ENCODE measurements around the gene KCNJ12. TPM values are rescaled to one million over a fixed set of nuclear protein-coding genes. Genes with fewer than 3 reads are reported as not detected.

Gene KCNJ12
- total RNA-seq, 1 experiment from 2014 or later, result not detected

DNA sequence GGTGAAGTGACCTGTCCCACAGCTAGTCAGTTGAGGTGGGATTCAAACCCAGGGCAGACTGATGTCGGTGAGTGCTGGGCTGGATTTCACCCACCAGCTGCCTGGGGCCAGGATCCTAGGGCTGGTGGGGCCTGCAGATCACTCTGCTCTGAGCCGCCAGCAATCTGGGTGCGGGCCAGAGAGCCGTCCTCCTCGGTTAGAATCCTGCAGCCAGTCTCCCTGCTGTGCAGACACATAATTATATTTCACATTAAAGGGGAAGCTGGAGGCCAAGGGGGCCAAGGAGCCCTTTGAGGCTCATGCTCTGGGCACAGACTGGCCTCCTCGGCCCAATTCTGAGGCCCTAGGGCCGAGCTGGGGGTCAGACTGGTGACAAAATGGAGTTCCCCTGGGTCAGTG is 996 bp upstream of the KCNJ12 start:
- no peaks in the 10 kb centered on the region for H3K9me3 Mint-ChIP-seq (ENCODE audit: unreplicated experiment)
- H3K4me3 Mint-ChIP-seq (ENCODE audit: unreplicated experiment), result no peak overlapping the region
- H3K27me3 Mint-ChIP-seq (ENCODE audit: insufficient read depth, unreplicated experiment), result no peaks in the 10 kb centered on the region
- intact Hi-C loops (cut with micrococcal nuclease), result no loop called here
- no peaks in the 10 kb centered on the region for H3K4me1 Mint-ChIP-seq (ENCODE audit: insufficient read depth, unreplicated experiment)
- no TSS peak for BruUV-seq (replicated peaks)
- H3K36me3 Mint-ChIP-seq (ENCODE audit: insufficient read depth, unreplicated experiment), result no peaks in the 10 kb centered on the region
- CTCF ChIA-PET, result interaction anchor here (1.1 kb wide), 1 partner anchor 10 kb away, joined by 3 read pairs; no protein-coding TSS in a partner anchor
- POLR2A ChIA-PET, result no interaction called here
- H3K27ac Mint-ChIP-seq (ENCODE audit: low read depth, unreplicated experiment), result no peak overlapping the region
- DNase-seq (ENCODE audit: unreplicated experiment), result no peak
- TF ChIP-seq, protein P1, sequence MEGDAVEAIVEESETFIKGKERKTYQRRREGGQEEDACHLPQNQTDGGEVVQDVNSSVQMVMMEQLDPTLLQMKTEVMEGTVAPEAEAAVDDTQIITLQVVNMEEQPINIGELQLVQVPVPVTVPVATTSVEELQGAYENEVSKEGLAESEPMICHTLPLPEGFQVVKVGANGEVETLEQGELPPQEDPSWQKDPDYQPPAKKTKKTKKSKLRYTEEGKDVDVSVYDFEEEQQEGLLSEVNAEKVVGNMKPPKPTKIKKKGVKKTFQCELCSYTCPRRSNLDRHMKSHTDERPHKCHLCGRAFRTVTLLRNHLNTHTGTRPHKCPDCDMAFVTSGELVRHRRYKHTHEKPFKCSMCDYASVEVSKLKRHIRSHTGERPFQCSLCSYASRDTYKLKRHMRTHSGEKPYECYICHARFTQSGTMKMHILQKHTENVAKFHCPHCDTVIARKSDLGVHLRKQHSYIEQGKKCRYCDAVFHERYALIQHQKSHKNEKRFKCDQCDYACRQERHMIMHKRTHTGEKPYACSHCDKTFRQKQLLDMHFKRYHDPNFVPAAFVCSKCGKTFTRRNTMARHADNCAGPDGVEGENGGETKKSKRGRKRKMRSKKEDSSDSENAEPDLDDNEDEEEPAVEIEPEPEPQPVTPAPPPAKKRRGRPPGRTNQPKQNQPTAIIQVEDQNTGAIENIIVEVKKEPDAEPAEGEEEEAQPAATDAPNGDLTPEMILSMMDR (IDR thresholded peaks at IDR 0.05; ENCODE audit: unreplicated experiment), result no peak

DNA sequence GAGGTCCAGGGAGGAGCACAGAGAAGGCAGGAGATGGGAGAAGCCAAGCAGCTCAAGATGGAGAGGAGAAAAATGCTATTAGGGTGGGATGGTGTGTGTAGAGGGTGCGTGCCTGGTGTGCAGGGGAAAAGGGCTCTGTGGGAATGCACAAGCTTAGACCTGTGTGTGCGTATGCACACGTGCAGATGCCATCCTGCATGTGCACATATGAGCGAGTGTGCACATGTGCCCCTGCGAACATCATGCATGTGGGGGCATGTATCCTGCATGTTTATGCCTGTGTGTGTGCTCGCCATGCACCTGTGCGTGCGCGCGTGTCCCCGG is 438 bp upstream of the KCNJ12 start:
- H3K27ac Mint-ChIP-seq (ENCODE audit: low read depth, unreplicated experiment), result no peak overlapping the region
- no TSS peak for BruUV-seq (replicated peaks)

DNA sequence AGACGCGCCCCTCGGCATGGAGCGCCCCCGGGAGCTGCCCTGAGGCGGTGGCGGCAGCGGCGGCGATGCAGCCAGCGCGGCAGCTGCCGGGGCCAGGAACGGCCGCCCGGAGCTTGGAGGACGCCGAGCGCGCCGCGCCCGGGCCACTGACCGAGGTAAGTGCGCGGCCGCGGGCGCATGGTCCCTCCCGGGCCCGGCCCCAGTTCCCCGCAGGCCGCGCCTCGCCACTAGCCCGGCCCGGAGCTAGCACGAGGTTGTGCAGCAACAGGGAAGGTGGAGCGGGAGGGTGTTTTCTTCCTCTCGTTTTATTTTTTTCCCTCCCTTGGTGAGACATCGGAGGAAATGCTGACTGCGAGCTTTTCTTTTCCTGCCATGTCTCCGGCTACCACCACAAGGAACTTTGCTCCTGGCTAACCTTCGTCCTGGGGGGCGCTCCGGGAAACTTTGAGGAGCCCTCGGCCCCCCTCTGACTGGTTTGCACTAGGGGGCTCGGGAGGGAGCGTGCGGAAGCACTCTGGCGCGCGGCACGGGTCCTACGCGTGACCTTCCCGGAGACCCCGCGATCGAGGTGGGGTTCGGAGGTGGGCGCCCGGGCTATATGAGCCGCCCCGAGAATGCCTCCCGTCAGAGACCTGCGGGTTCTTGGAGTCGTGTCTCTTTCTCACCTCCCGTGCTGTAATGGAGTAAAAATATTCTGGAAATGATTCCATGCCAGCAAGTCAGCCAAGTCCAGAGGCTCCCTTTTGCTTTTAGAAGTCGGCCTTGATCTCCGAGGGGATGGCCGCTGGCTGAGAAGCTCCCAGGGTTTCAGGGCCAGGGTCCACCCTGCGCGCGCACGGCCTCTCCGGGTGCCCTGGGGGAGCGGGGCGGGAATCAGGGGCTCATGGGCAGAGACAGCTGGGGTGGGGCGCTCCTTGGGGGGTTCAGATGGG is 868 bp downstream of the KCNJ12 start:
- Mint-ChIP-seq H3K36me3 (ENCODE audit: insufficient read depth, unreplicated experiment) (no peaks in the 10 kb centered on the region), H3K4me1 (ENCODE audit: insufficient read depth, unreplicated experiment) (no peaks in the 10 kb centered on the region), H3K27ac (ENCODE audit: low read depth, unreplicated experiment) (no peak overlapping the region), H3K9me3 (ENCODE audit: unreplicated experiment) (no peaks in the 10 kb centered on the region), H3K4me3 (ENCODE audit: unreplicated experiment) (no peak overlapping the region), H3K27me3 (ENCODE audit: insufficient read depth, unreplicated experiment) (no peaks in the 10 kb centered on the region)
- ChIA-PET CTCF (no interaction called here), POLR2A (no interaction called here)
- no peak for DNase-seq (ENCODE audit: unreplicated experiment)
- TF ChIP-seq, protein P1 (IDR thresholded peaks at IDR 0.05; ENCODE audit: unreplicated experiment), result no peak
- BruUV-seq (replicated peaks), result no TSS peak
- intact Hi-C loops (cut with micrococcal nuclease), result no loop called here

More for the DNA sequence above, 438 bp upstream of the KCNJ12 start:
- Mint-ChIP-seq H3K4me1 (ENCODE audit: insufficient read depth, unreplicated experiment) (no peaks in the 10 kb centered on the region), H3K27me3 (ENCODE audit: insufficient read depth, unreplicated experiment) (no peaks in the 10 kb centered on the region), H3K9me3 (ENCODE audit: unreplicated experiment) (no peaks in the 10 kb centered on the region), H3K36me3 (ENCODE audit: insufficient read depth, unreplicated experiment) (no peaks in the 10 kb centered on the region), H3K4me3 (ENCODE audit: unreplicated experiment) (no peak overlapping the region)
- DNase-seq (ENCODE audit: unreplicated experiment), result no peak
- ChIA-PET POLR2A (no interaction called here), CTCF (interaction anchor here (1.1 kb wide), 1 partner anchor 10 kb away, joined by 3 read pairs; no protein-coding TSS in a partner anchor)
- TF ChIP-seq, protein P1 (IDR thresholded peaks at IDR 0.05; ENCODE audit: unreplicated experiment), result no peak
- intact Hi-C loops (cut with micrococcal nuclease), result no loop called here

DNA sequence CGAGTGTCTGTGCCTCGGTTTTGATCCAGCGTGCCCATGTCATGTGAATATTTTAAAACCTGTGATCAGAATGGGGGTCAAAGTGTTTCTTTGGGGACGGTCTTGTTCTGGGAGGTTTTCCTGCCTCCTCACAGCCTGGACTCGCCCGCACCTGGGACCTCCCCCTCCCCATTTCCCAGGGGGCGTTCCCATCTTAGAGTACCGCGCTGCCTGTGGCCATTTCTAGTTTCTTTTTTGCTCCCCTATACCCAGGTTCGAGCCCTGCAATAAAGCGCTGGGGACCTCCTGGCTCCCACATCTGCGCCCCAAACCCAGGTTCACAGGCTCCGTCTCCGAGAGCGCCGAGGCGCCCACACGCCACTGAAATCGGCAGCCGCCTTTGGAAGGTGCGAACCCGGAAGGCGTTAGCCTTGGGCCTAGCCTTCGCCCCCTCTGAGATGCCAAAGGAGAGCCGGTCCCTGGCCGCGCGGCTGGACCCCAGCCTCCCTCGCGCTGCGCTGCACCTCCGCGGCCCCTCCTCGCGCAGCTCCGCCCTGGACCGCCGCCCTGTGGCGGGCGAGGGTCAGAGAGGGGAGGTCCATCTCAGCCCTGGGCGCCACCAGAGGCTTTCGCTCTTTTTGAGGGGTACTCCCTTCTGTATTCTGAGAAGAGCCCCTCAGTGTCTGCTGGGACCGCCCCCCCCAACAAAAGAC is 1.7 kb downstream of the KCNJ12 start:
- BruUV-seq (replicated peaks), result no TSS peak
- H3K27me3 Mint-ChIP-seq (ENCODE audit: insufficient read depth, unreplicated experiment), result no peaks in the 10 kb centered on the region
- no peak overlapping the region for H3K4me3 Mint-ChIP-seq (ENCODE audit: unreplicated experiment)
- H3K27ac Mint-ChIP-seq (ENCODE audit: low read depth, unreplicated experiment), result no peak overlapping the region
- intact Hi-C loops (cut with micrococcal nuclease), result no loop called here
- no peaks in the 10 kb centered on the region for H3K4me1 Mint-ChIP-seq (ENCODE audit: insufficient read depth, unreplicated experiment)
- ChIA-PET CTCF (interaction anchor here (0.6 to 0.9 kb wide), 2 partner anchors 54 to 98 kb away, joined by 3 read pairs; no protein-coding TSS in a partner anchor), POLR2A (no interaction called here)
- no peaks in the 10 kb centered on the region for H3K9me3 Mint-ChIP-seq (ENCODE audit: unreplicated experiment)
- no peak for DNase-seq (ENCODE audit: unreplicated experiment)
- H3K36me3 Mint-ChIP-seq (ENCODE audit: insufficient read depth, unreplicated experiment), result no peaks in the 10 kb centered on the region
- TF ChIP-seq, protein P1 (IDR thresholded peaks at IDR 0.05; ENCODE audit: unreplicated experiment), result no peak

All from MCF 10A (cell line).